H9 (cell line): ENCODE data around the gene FSTL4. TPM values are rescaled to one million over a fixed set of nuclear protein-coding genes. Genes with fewer than 3 reads are reported as not detected.

Experiments used
- DNase-seq: peaks from one replicate; pipeline ENCODE4 v3.0.0-alpha.2; 2017
- H2AFZ ChIP-seq: one replicate; pipeline ENCODE4 v1.6.1; 2013; ENCODE audit warnings: mild to moderate bottlenecking, low read length, control low read depth, moderate library complexity
- H2AK5ac ChIP-seq: 2 replicates; pipeline ENCODE4 v1.6.1; 2013; ENCODE audit warnings: low read length, control low read depth, mixed read lengths; ENCODE audit not compliant: insufficient read length
- H2BK120ac ChIP-seq: one replicate; pipeline ENCODE4 v1.6.1; 2013; ENCODE audit warnings: low read depth, mild to moderate bottlenecking, low read length, control low read depth, inconsistent platforms; ENCODE audit not compliant: poor library complexity, severe bottlenecking
- H2BK12ac ChIP-seq: 2 replicates; pipeline ENCODE4 v1.6.1; 2013; ENCODE audit warnings: low read length, control low read depth, mixed read lengths, low read depth; ENCODE audit not compliant: insufficient read length
- H2BK15ac ChIP-seq: 2 replicates; pipeline ENCODE4 v1.6.1; 2013; ENCODE audit warnings: low read depth, low read length, control low read depth
- H2BK20ac ChIP-seq: one replicate; pipeline ENCODE4 v1.6.1; 2013; ENCODE audit warnings: low read depth, mild to moderate bottlenecking, low read length, control low read depth, inconsistent platforms; ENCODE audit not compliant: poor library complexity, severe bottlenecking
- H2BK5ac ChIP-seq: 2 replicates; pipeline ENCODE4 v1.6.1; 2013; ENCODE audit warnings: low read length, control low read depth, mixed read lengths; ENCODE audit not compliant: insufficient read length
- H3K14ac ChIP-seq: 2 replicates; pipeline ENCODE4 v1.6.1; 2013; ENCODE audit warnings: low read length, control low read depth; ENCODE audit not compliant: insufficient read depth
- H3K18ac ChIP-seq: 2 replicates; pipeline ENCODE4 v1.6.1; 2013; ENCODE audit warnings: low read depth, mild to moderate bottlenecking, mixed read lengths, low read length, control low read depth; ENCODE audit not compliant: insufficient read length
- H3K23ac ChIP-seq: 2 replicates; pipeline ENCODE4 v1.6.1; 2013; ENCODE audit warnings: low read length, control low read depth, mixed read lengths, low read depth; ENCODE audit not compliant: insufficient read length
- H3K23me2 ChIP-seq: 2 replicates; pipeline ENCODE4 v1.6.1; 2013; ENCODE audit warnings: low read depth, mild to moderate bottlenecking, mixed read lengths, low read length, control low read depth; ENCODE audit not compliant: insufficient read length, poor library complexity, severe bottlenecking
- H3K27ac ChIP-seq: 2 replicates; pipeline ENCODE4 v1.5.1; 2013; ENCODE audit warnings: low read length, control low read depth, mixed read lengths, low read depth; ENCODE audit not compliant: insufficient read length
- H3K27me3 ChIP-seq: 2 replicates; pipeline ENCODE4 v1.6.1; 2013; ENCODE audit warnings: low read length, control low read depth, inconsistent platforms; ENCODE audit not compliant: insufficient read depth
- H3K4ac ChIP-seq: 2 replicates; pipeline ENCODE4 v1.6.1; 2013; ENCODE audit warnings: low read depth, mild to moderate bottlenecking, control low read depth, inconsistent platforms, low read length, moderate library complexity
- H3K4me1 ChIP-seq: 2 replicates; pipeline ENCODE4 v1.6.1; 2013; ENCODE audit warnings: low read length, control low read depth, inconsistent platforms; ENCODE audit not compliant: insufficient read depth
- H3K4me2 ChIP-seq: 2 replicates; pipeline ENCODE4 v1.6.1; 2013; ENCODE audit warnings: low read length, control low read depth, mixed read lengths; ENCODE audit not compliant: insufficient read length, insufficient read depth
- H3K56ac ChIP-seq: 2 replicates; pipeline ENCODE4 v1.6.1; 2013; ENCODE audit warnings: low read depth, mild to moderate bottlenecking, mixed read lengths, low read length, control low read depth; ENCODE audit not compliant: insufficient read length
- H3K79me1 ChIP-seq: 2 replicates; pipeline ENCODE4 v1.6.1; 2013; ENCODE audit warnings: low read depth, mild to moderate bottlenecking, moderate library complexity, low read length, control low read depth, inconsistent platforms; ENCODE audit not compliant: insufficient read depth, poor library complexity, severe bottlenecking
- H3K79me2 ChIP-seq: 2 replicates; pipeline ENCODE4 v1.6.1; 2013; ENCODE audit warnings: low read length, control low read depth, inconsistent platforms; ENCODE audit not compliant: insufficient read depth
- H3K9ac ChIP-seq: 2 replicates; pipeline ENCODE4 v1.6.1; 2013; ENCODE audit warnings: low read length, control low read depth, mixed read lengths; ENCODE audit not compliant: insufficient read length; ENCODE audit errors: extremely low read depth
- H3K9me3 ChIP-seq: one replicate; pipeline ENCODE4 v1.6.1; 2013; ENCODE audit warnings: low read depth, low read length, inconsistent platforms; ENCODE audit not compliant: control insufficient read depth
- H3T11ph ChIP-seq: one replicate; pipeline ENCODE4 v1.6.1; 2013; ENCODE audit warnings: mild to moderate bottlenecking, low read length, control low read depth, inconsistent platforms
- H4K20me1 ChIP-seq: one replicate; pipeline ENCODE4 v1.6.1; 2013; ENCODE audit not compliant: control insufficient read depth, insufficient read length, insufficient read depth
- H4K5ac ChIP-seq: 2 replicates; pipeline ENCODE4 v1.6.1; 2013; ENCODE audit warnings: low read depth, mild to moderate bottlenecking, mixed read lengths, low read length, control low read depth; ENCODE audit not compliant: insufficient read length
- H4K8ac ChIP-seq: replicated peaks from 2 replicates; pipeline ENCODE4 v1.6.1; 2013; ENCODE audit warnings: low read length, control low read depth, mixed read lengths, low read depth; ENCODE audit not compliant: insufficient read length
- H4K91ac ChIP-seq: 2 replicates; pipeline ENCODE4 v1.6.1; 2013; ENCODE audit warnings: low read depth, mild to moderate bottlenecking, moderate library complexity, mixed read lengths, low read length, control low read depth; ENCODE audit not compliant: insufficient read length
- H3K27ac Mint-ChIP-seq, 3 experiments: 2 replicates in 2 of 3; 3 replicates in 1 of 3; pipeline ENCODE4 v1.8.0; 2020 to 2021; ENCODE audit warnings: mixed read lengths in 3 of 3, mild to moderate bottlenecking in 1 of 3, moderate library complexity in 1 of 3
- H3K27me3 Mint-ChIP-seq: 2 replicates; pipeline ENCODE4 v1.8.0; 2021; ENCODE audit warnings: low read depth, mild to moderate bottlenecking, moderate library complexity, mixed read lengths
- H3K36me3 Mint-ChIP-seq, 3 experiments: 2 replicates in 2 of 3; 3 replicates in 1 of 3; pipeline ENCODE4 v1.8.0; 2020 to 2021; ENCODE audit warnings: low read depth in 3 of 3, mixed read lengths in 3 of 3; ENCODE audit not compliant: insufficient read depth in 1 of 3
- H3K4me1 Mint-ChIP-seq, 2 experiments: 2 replicates each; pipeline ENCODE4 v1.8.0; 2020; ENCODE audit warnings: mixed read lengths in 2 of 2
- H3K4me3 Mint-ChIP-seq, 2 experiments: 2 replicates in 1 of 2; 3 replicates in 1 of 2; pipeline ENCODE4 v1.8.0; 2020 to 2021; ENCODE audit warnings: mild to moderate bottlenecking in 2 of 2, mixed read lengths in 2 of 2, moderate library complexity in 1 of 2
- H3K9me3 Mint-ChIP-seq, 2 experiments: 2 replicates in 1 of 2; 3 replicates in 1 of 2; pipeline ENCODE4 v1.8.0; 2020; ENCODE audit warnings: mild to moderate bottlenecking in 2 of 2, mixed read lengths in 2 of 2, moderate library complexity in 1 of 2
- WGBS: extraction: QIAGEN DNeasy Blood & Tissue Kit; methylation state at CpG from one replicate; pipeline ENCODE4 v1.1.7; 2013; ENCODE audit warnings: missing lambda C conversion rate, low lambda C conversion rate, mixed read lengths; ENCODE audit not compliant: insufficient read length; ENCODE audit errors: extremely low coverage; 5-methylcytosine and 5-hydroxymethylcytosine counted together
- total RNA-seq: library from RNA; stranded (reverse); gene quantifications from 2 replicates; pipeline ENCODE4 v1.2.1, GENCODE V29; 2021
- TF ChIP-seq, protein P1 (sequence below): fragments of 200-600 bp; sonication (generic); conservative IDR thresholded peaks from 3 replicates; pipeline ENCODE4 v1.8.0; 2021; ENCODE audit warnings: antibody characterized with exemption, mild to moderate bottlenecking

The FSTL4 gene
- total RNA-seq, 1 experiment from 2014 or later = 5.7 TPM

DNA sequence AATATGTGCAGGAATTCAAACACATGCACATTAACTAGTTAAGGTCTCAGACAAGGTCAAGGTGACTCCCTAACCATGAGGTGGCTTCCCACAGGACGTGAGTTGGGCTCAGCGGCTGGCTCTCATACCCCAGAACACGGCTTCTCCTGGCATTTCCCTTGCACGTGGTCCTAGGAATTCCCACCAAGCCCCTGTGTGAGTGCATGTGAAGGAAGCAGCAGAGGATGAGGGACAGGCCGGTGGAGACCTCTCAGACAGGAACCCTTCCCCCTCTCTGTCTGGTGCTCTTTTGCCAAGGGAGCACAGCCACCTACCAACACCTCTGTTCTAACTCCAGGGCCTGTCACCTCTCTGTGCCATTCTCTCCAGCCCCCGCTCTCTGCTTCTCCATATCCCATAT, 271.0 kb downstream of the FSTL4 start:
- no peak overlapping the region for H2BK5ac ChIP-seq
- H3K23ac ChIP-seq = no peak overlapping the region
- Mint-ChIP-seq H3K27me3 (no peaks in the 10 kb centered on the region; the same call in 1 of the 2 replicates), H3K4me1 (peaks cover 45 to 57% of the 10 kb centered on the region in 2 experiments), H3K9me3 (peaks cover 0 to 2% of the 10 kb centered on the region in 2 experiments; a peak in 1 of 5 replicates), H3K4me3 (no peak overlapping the region), H3K27ac (peak overlapping the region in 1 of 3 experiments; percentile 30; a peak in 1 of 7 replicates), H3K36me3 (no peaks in the 10 kb centered on the region)
- no peak overlapping the region for H2AK5ac ChIP-seq
- no peak overlapping the region for H2BK15ac ChIP-seq
- no peak overlapping the region for H3K18ac ChIP-seq
- H3K9me3 ChIP-seq = no peaks in the 10 kb centered on the region
- H2AFZ ChIP-seq = no peak overlapping the region
- peaks cover 6% of the 10 kb centered on the region for H3K4me1 ChIP-seq
- no peak overlapping the region for H3K27ac ChIP-seq
- H3K56ac ChIP-seq = no peak overlapping the region
- H3K14ac ChIP-seq = no peak overlapping the region
- H3K27me3 ChIP-seq = no peaks in the 10 kb centered on the region
- WGBS = no CpG with 5 or more reads among the region's 6 CpGs
- H4K8ac ChIP-seq = no peak overlapping the region
- no peaks in the 10 kb centered on the region for H3K23me2 ChIP-seq
- H3K4ac ChIP-seq = no peak overlapping the region
- TF ChIP-seq, protein P1, sequence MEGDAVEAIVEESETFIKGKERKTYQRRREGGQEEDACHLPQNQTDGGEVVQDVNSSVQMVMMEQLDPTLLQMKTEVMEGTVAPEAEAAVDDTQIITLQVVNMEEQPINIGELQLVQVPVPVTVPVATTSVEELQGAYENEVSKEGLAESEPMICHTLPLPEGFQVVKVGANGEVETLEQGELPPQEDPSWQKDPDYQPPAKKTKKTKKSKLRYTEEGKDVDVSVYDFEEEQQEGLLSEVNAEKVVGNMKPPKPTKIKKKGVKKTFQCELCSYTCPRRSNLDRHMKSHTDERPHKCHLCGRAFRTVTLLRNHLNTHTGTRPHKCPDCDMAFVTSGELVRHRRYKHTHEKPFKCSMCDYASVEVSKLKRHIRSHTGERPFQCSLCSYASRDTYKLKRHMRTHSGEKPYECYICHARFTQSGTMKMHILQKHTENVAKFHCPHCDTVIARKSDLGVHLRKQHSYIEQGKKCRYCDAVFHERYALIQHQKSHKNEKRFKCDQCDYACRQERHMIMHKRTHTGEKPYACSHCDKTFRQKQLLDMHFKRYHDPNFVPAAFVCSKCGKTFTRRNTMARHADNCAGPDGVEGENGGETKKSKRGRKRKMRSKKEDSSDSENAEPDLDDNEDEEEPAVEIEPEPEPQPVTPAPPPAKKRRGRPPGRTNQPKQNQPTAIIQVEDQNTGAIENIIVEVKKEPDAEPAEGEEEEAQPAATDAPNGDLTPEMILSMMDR = no peak
- H2BK120ac ChIP-seq = no peak overlapping the region
- H3K79me2 ChIP-seq = no peaks in the 10 kb centered on the region
- no peak for DNase-seq
- no peak overlapping the region for H3K4me2 ChIP-seq
- H4K5ac ChIP-seq = no peak overlapping the region
- no peak overlapping the region for H3T11ph ChIP-seq
- no peak overlapping the region for H2BK20ac ChIP-seq
- H4K91ac ChIP-seq = no peak overlapping the region
- H4K20me1 ChIP-seq = no peaks in the 10 kb centered on the region
- H3K9ac ChIP-seq = no peak overlapping the region
- no peaks in the 10 kb centered on the region for H3K79me1 ChIP-seq
- H2BK12ac ChIP-seq = no peak overlapping the region
